Measurements from ENCODE around the gene TRIM72.
"Not testable (repeated sequence)": the region's sequence is repeated elsewhere in the genome, so short reads cannot be mapped to it uniquely, and the experiment has no call there.

The TRIM72 gene

GRCh38 chr16:31245598-31245997 is 31.7 kb downstream of the TRIM72 start:
- Histone ChIP-seq H3K4me1 (ENCODE audit: control insufficient read depth, insufficient read depth, low read length) (peaks cover 11% of the 10 kb centered on the region; the same call in 1 of the 2 replicates), H3K4me3 (ENCODE audit: low read depth, low read length) (peak overlapping the region; percentile 5; the same call in 1 of the 2 replicates), H3K27ac (ENCODE audit: low read depth, low read length) (peak overlapping the region; percentile 73; the same call in 1 of the 2 replicates)
- H3K9ac ChIP-seq (ENCODE audit: low read length); H3K36me3 ChIP-seq (ENCODE audit: control insufficient read depth, insufficient read depth, low read length); H3K9me3 ChIP-seq (ENCODE audit: control insufficient read depth, insufficient read depth, low read depth, low read length); H3K27me3 ChIP-seq (ENCODE audit: control insufficient read depth, insufficient read depth, low read length): not testable (repeated sequence)

GRCh38 chr16:31246296-31246695 is 32.4 kb downstream of the TRIM72 start:
- no peak overlapping the region for H3K9ac ChIP-seq (ENCODE audit: low read length)
- no peak overlapping the region for H3K4me3 ChIP-seq (ENCODE audit: low read depth, low read length)
- 0 out of 2 replicates have a peak, but pooled peaks cover 2% of the 10 kb centered on the region for H3K9me3 ChIP-seq (ENCODE audit: control insufficient read depth, insufficient read depth, low read depth, low read length)
- H3K27me3 ChIP-seq (ENCODE audit: control insufficient read depth, insufficient read depth, low read length): no peaks in the 10 kb centered on the region
- H3K4me1 ChIP-seq (ENCODE audit: control insufficient read depth, insufficient read depth, low read length): peaks cover 11% of the 10 kb centered on the region; the same call in 1 of the 2 replicates
- no peak overlapping the region for H3K27ac ChIP-seq (ENCODE audit: low read depth, low read length)
- no peaks in the 10 kb centered on the region for H3K36me3 ChIP-seq (ENCODE audit: control insufficient read depth, insufficient read depth, low read length)

GRCh38 chr16:31248344-31248743 is 34.4 kb downstream of the TRIM72 start:
- Histone ChIP-seq H3K4me3 (ENCODE audit: low read depth, low read length) (no peak overlapping the region), H3K27ac (ENCODE audit: low read depth, low read length) (no peak overlapping the region), H3K27me3 (ENCODE audit: control insufficient read depth, insufficient read depth, low read length) (no peaks in the 10 kb centered on the region), H3K9me3 (ENCODE audit: control insufficient read depth, insufficient read depth, low read depth, low read length) (0 out of 2 replicates have a peak, but pooled peaks cover 2% of the 10 kb centered on the region), H3K36me3 (ENCODE audit: control insufficient read depth, insufficient read depth, low read length) (no peaks in the 10 kb centered on the region), H3K4me1 (ENCODE audit: control insufficient read depth, insufficient read depth, low read length) (peaks cover 11% of the 10 kb centered on the region; the same call in 1 of the 2 replicates), H3K9ac (ENCODE audit: low read length) (no peak overlapping the region)

- H3K4me3 ChIP-seq (ENCODE audit: low read depth, low read length): no peak overlapping the region
- peaks cover 6% of the 10 kb centered on the region for H3K4me1 ChIP-seq (ENCODE audit: control insufficient read depth, insufficient read depth, low read length)
- H3K9me3 ChIP-seq (ENCODE audit: control insufficient read depth, insufficient read depth, low read depth, low read length): 0 out of 2 replicates have a peak, but pooled peaks cover 2% of the 10 kb centered on the region
- no peak overlapping the region for H3K27ac ChIP-seq (ENCODE audit: low read depth, low read length)
- no peak overlapping the region for H3K9ac ChIP-seq (ENCODE audit: low read length)
- H3K27me3 ChIP-seq (ENCODE audit: control insufficient read depth, insufficient read depth, low read length): no peaks in the 10 kb centered on the region
- H3K36me3 ChIP-seq (ENCODE audit: control insufficient read depth, insufficient read depth, low read length): no peaks in the 10 kb centered on the region
Measured at GRCh38 chr16:31250782-31251384, 37.0 kb downstream of the TRIM72 start.

GRCh38 chr16:31251435-31251834 is 37.5 kb downstream of the TRIM72 start:
- Histone ChIP-seq H3K4me1 (ENCODE audit: control insufficient read depth, insufficient read depth, low read length) (peaks cover under 1% of the 10 kb centered on the region), H3K27me3 (ENCODE audit: control insufficient read depth, insufficient read depth, low read length) (no peaks in the 10 kb centered on the region), H3K27ac (ENCODE audit: low read depth, low read length) (no peak overlapping the region), H3K9me3 (ENCODE audit: control insufficient read depth, insufficient read depth, low read depth, low read length) (0 out of 2 replicates have a peak, but pooled peaks cover 2% of the 10 kb centered on the region), H3K4me3 (ENCODE audit: low read depth, low read length) (no peak overlapping the region), H3K9ac (ENCODE audit: low read length) (no peak overlapping the region), H3K36me3 (ENCODE audit: control insufficient read depth, insufficient read depth, low read length) (no peaks in the 10 kb centered on the region)

GRCh38 chr16:31253642-31254045 is 39.7 kb downstream of the TRIM72 start:
- H3K27me3 ChIP-seq (ENCODE audit: control insufficient read depth, insufficient read depth, low read length): no peaks in the 10 kb centered on the region
- no peak overlapping the region for H3K9ac ChIP-seq (ENCODE audit: low read length)
- no peak overlapping the region for H3K27ac ChIP-seq (ENCODE audit: low read depth, low read length)
- no peaks in the 10 kb centered on the region; the same call in 1 of the 2 replicates for H3K4me1 ChIP-seq (ENCODE audit: control insufficient read depth, insufficient read depth, low read length)
- H3K36me3 ChIP-seq (ENCODE audit: control insufficient read depth, insufficient read depth, low read length): no peaks in the 10 kb centered on the region
- H3K9me3 ChIP-seq (ENCODE audit: control insufficient read depth, insufficient read depth, low read depth, low read length): no peaks in the 10 kb centered on the region
- H3K4me3 ChIP-seq (ENCODE audit: low read depth, low read length): no peak overlapping the region

GRCh38 chr16:31256466-31256865 is 42.5 kb downstream of the TRIM72 start:
- H3K4me3 ChIP-seq (ENCODE audit: low read depth, low read length): no peak overlapping the region
- H3K4me1 ChIP-seq (ENCODE audit: control insufficient read depth, insufficient read depth, low read length): no peaks in the 10 kb centered on the region; the same call in 1 of the 2 replicates
- H3K27me3 ChIP-seq (ENCODE audit: control insufficient read depth, insufficient read depth, low read length): no peaks in the 10 kb centered on the region
- no peak overlapping the region for H3K27ac ChIP-seq (ENCODE audit: low read depth, low read length)
- H3K36me3 ChIP-seq (ENCODE audit: control insufficient read depth, insufficient read depth, low read length): no peaks in the 10 kb centered on the region
- no peak overlapping the region for H3K9ac ChIP-seq (ENCODE audit: low read length)
- no peaks in the 10 kb centered on the region for H3K9me3 ChIP-seq (ENCODE audit: control insufficient read depth, insufficient read depth, low read depth, low read length)

GRCh38 chr16:31258366-31258765 is 44.4 kb downstream of the TRIM72 start:
- Histone ChIP-seq H3K9me3 (ENCODE audit: control insufficient read depth, insufficient read depth, low read depth, low read length) (no peaks in the 10 kb centered on the region), H3K4me3 (ENCODE audit: low read depth, low read length) (no peak overlapping the region), H3K9ac (ENCODE audit: low read length) (no peak overlapping the region), H3K27me3 (ENCODE audit: control insufficient read depth, insufficient read depth, low read length) (no peaks in the 10 kb centered on the region), H3K36me3 (ENCODE audit: control insufficient read depth, insufficient read depth, low read length) (no peaks in the 10 kb centered on the region), H3K4me1 (ENCODE audit: control insufficient read depth, insufficient read depth, low read length) (no peaks in the 10 kb centered on the region; the same call in 1 of the 2 replicates), H3K27ac (ENCODE audit: low read depth, low read length) (no peak overlapping the region)

- H3K9me3 ChIP-seq (ENCODE audit: control insufficient read depth, insufficient read depth, low read depth, low read length): no peaks in the 10 kb centered on the region
- no peaks in the 10 kb centered on the region for H3K36me3 ChIP-seq (ENCODE audit: control insufficient read depth, insufficient read depth, low read length)
- peaks cover 2% of the 10 kb centered on the region; the same call in 1 of the 2 replicates for H3K4me1 ChIP-seq (ENCODE audit: control insufficient read depth, insufficient read depth, low read length)
- H3K27ac ChIP-seq (ENCODE audit: low read depth, low read length): no peak overlapping the region
- H3K27me3 ChIP-seq (ENCODE audit: control insufficient read depth, insufficient read depth, low read length): no peaks in the 10 kb centered on the region
- no peak overlapping the region for H3K4me3 ChIP-seq (ENCODE audit: low read depth, low read length)
- H3K9ac ChIP-seq (ENCODE audit: low read length): no peak overlapping the region
Measured at GRCh38 chr16:31260136-31260931, 46.4 kb downstream of the TRIM72 start.

- Histone ChIP-seq H3K36me3 (ENCODE audit: control insufficient read depth, insufficient read depth, low read length) (no peaks in the 10 kb centered on the region), H3K27me3 (ENCODE audit: control insufficient read depth, insufficient read depth, low read length) (no peaks in the 10 kb centered on the region), H3K4me1 (ENCODE audit: control insufficient read depth, insufficient read depth, low read length) (peaks cover 7% of the 10 kb centered on the region; the same call in 1 of the 2 replicates), H3K27ac (ENCODE audit: low read depth, low read length) (no peak overlapping the region), H3K9ac (ENCODE audit: low read length) (no peak overlapping the region), H3K4me3 (ENCODE audit: low read depth, low read length) (no peak overlapping the region), H3K9me3 (ENCODE audit: control insufficient read depth, insufficient read depth, low read depth, low read length) (no peaks in the 10 kb centered on the region)
Measured at GRCh38 chr16:31262084-31262483, 48.2 kb downstream of the TRIM72 start.
